Astrocyte of the spinal cord (primary cell): ENCODE data around the gene MAP3K1.

Experiments
- DNase-seq: peaks from one replicate; pipeline ENCODE4 v3.0.0; 2011; ENCODE audit warnings: low read depth, low spot score
- H3K4me3 ChIP-seq: 2 replicates; pipeline ENCODE4 v1.5.1; 2011; ENCODE audit warnings: low read depth, mild to moderate bottlenecking, low read length, moderate library complexity
- CTCF ChIP-seq: IDR thresholded peaks from 2 replicates; pipeline ENCODE4 v1.5.1; 2012; ENCODE audit warnings: low read depth, mild to moderate bottlenecking, low read length, inconsistent platforms
- in situ Hi-C: cut with HindIII; loops from 2 replicates; pipeline ENCODE4 v1.10.0; 2017; ENCODE audit warnings: low sequenced_read_pairs

Gene MAP3K1

GRCh38 chr5:56910210-56910965, 95.0 kb downstream of the MAP3K1 start:
- H3K4me3 ChIP-seq = peak overlapping the region; percentile 57
- TF ChIP-seq CTCF = no peak
- in situ Hi-C loops = no loop called here
- no peak for DNase-seq

- no peak for TF ChIP-seq CTCF
- DNase-seq = no peak
- no peak overlapping the region for H3K4me3 ChIP-seq
- in situ Hi-C loops = no loop called here
Measured at GRCh38 chr5:56913766-56914165, 98.4 kb downstream of the MAP3K1 start.

- DNase-seq = no peak
- no peak overlapping the region for H3K4me3 ChIP-seq
- TF ChIP-seq CTCF = no peak
- in situ Hi-C loops = no loop called here
Measured at GRCh38 chr5:56914678-56915077, 99.3 kb downstream of the MAP3K1 start.

- no peak overlapping the region for H3K4me3 ChIP-seq
- TF ChIP-seq CTCF = no peak
- in situ Hi-C loops = no loop called here
- DNase-seq = no peak
Measured at GRCh38 chr5:56917534-56917933, 102.2 kb downstream of the MAP3K1 start.

GRCh38 chr5:56918054-56918453, 102.7 kb downstream of the MAP3K1 start:
- in situ Hi-C loops = no loop called here
- DNase-seq = no peak
- TF ChIP-seq CTCF = no peak
- no peak overlapping the region for H3K4me3 ChIP-seq

- DNase-seq = no peak
- TF ChIP-seq CTCF = no peak
- in situ Hi-C loops = no loop called here
- no peak overlapping the region for H3K4me3 ChIP-seq
Measured at GRCh38 chr5:56919942-56920662, 104.8 kb downstream of the MAP3K1 start.
